Measurements from ENCODE around the gene FCRLA.
A peak's percentile ranks its signal among the peaks of the same experiment; 100 is the strongest.

The FCRLA gene

GRCh38 chr1:161720956-161721737, 14.1 kb downstream of the FCRLA start, which contains the start of gene FCRLB:
Gene FCRLB (plus strand): TSS chr1:161721544. CDS start chr1:161722673, 1,129 bp downstream.
- TF ChIP-seq TCF4 (CRISPR knock-in tag; IDR thresholded peaks at IDR 0.05; ENCODE audit: borderline replicate concordance): no peak
- no peak for TF ChIP-seq TOX (CRISPR knock-in tag; IDR thresholded peaks at IDR 0.05; ENCODE audit: borderline replicate concordance)
- TF ChIP-seq ZNF8 (CRISPR knock-in tag; IDR thresholded peaks at IDR 0.05): no peak
- no peak for TF ChIP-seq SNAI2 (CRISPR knock-in tag; IDR thresholded peaks at IDR 0.05)
- TF ChIP-seq, protein P1, sequence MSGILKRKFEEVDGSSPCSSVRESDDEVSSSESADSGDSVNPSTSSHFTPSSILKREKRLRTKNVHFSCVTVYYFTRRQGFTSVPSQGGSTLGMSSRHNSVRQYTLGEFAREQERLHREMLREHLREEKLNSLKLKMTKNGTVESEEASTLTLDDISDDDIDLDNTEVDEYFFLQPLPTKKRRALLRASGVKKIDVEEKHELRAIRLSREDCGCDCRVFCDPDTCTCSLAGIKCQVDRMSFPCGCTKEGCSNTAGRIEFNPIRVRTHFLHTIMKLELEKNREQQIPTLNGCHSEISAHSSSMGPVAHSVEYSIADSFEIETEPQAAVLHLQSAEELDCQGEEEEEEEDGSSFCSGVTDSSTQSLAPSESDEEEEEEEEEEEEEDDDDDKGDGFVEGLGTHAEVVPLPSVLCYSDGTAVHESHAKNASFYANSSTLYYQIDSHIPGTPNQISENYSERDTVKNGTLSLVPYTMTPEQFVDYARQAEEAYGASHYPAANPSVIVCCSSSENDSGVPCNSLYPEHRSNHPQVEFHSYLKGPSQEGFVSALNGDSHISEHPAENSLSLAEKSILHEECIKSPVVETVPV (CRISPR knock-in tag; IDR thresholded peaks at IDR 0.05): no peak
- TF ChIP-seq ZNF70 (CRISPR knock-in tag; IDR thresholded peaks at IDR 0.05): no peak
- no peak for TF ChIP-seq PATZ1 (CRISPR knock-in tag; IDR thresholded peaks at IDR 0.05; ENCODE audit: borderline replicate concordance)
- no peak for TF ChIP-seq RARB (CRISPR knock-in tag; IDR thresholded peaks at IDR 0.05)
- no peak for TF ChIP-seq CSDC2 (CRISPR knock-in tag; IDR thresholded peaks at IDR 0.05)
- no peak for TF ChIP-seq ISL1 (CRISPR knock-in tag; IDR thresholded peaks at IDR 0.05)
- TF ChIP-seq ZC3H10 (CRISPR knock-in tag; IDR thresholded peaks at IDR 0.05): no peak
- TF ChIP-seq CREB5 (CRISPR knock-in tag; IDR thresholded peaks at IDR 0.05; ENCODE audit: low read depth): no peak
- TF ChIP-seq ARNTL (CRISPR knock-in tag; IDR thresholded peaks at IDR 0.05; ENCODE audit: borderline replicate concordance, low read depth): no peak
- no peak for TF ChIP-seq GLIS3 (CRISPR knock-in tag; IDR thresholded peaks at IDR 0.05)
- TF ChIP-seq BACH2 (CRISPR knock-in tag; IDR thresholded peaks at IDR 0.05; ENCODE audit: borderline replicate concordance): no peak
- TF ChIP-seq ESRRG (CRISPR knock-in tag; IDR thresholded peaks at IDR 0.05): no peak
- TF ChIP-seq ZFP30 (CRISPR knock-in tag; IDR thresholded peaks at IDR 0.05): no peak
- no peak for TF ChIP-seq ZNF565 (CRISPR knock-in tag; conservative IDR thresholded peaks at IDR 0.05; ENCODE audit: low read depth)
- TF ChIP-seq, protein P2, sequence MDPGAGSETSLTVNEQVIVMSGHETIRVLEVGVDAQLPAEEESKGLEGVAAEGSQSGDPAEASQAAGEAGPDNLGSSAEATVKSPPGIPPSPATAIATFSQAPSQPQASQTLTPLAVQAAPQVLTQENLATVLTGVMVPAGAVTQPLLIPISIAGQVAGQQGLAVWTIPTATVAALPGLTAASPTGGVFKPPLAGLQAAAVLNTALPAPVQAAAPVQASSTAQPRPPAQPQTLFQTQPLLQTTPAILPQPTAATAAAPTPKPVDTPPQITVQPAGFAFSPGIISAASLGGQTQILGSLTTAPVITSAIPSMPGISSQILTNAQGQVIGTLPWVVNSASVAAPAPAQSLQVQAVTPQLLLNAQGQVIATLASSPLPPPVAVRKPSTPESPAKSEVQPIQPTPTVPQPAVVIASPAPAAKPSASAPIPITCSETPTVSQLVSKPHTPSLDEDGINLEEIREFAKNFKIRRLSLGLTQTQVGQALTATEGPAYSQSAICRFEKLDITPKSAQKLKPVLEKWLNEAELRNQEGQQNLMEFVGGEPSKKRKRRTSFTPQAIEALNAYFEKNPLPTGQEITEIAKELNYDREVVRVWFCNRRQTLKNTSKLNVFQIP (CRISPR knock-in tag; IDR thresholded peaks at IDR 0.05; ENCODE audit: borderline replicate concordance, low read depth): no peak
- no peak for TF ChIP-seq OSR1 (CRISPR knock-in tag; IDR thresholded peaks at IDR 0.05)
- ATAC-seq: no peak

- peak; percentile 24; the same call in 2 of the 3 replicates for ATAC-seq
- TF ChIP-seq RARB (CRISPR knock-in tag; IDR thresholded peaks at IDR 0.05): no peak
- no peak for TF ChIP-seq PATZ1 (CRISPR knock-in tag; IDR thresholded peaks at IDR 0.05; ENCODE audit: borderline replicate concordance)
- TF ChIP-seq ZNF565 (CRISPR knock-in tag; conservative IDR thresholded peaks at IDR 0.05; ENCODE audit: low read depth): no peak
- TF ChIP-seq, protein P1 (CRISPR knock-in tag; IDR thresholded peaks at IDR 0.05): no peak
- no peak for TF ChIP-seq PPARA (CRISPR knock-in tag; IDR thresholded peaks at IDR 0.05; ENCODE audit: borderline replicate concordance)
- TF ChIP-seq ARNTL (CRISPR knock-in tag; IDR thresholded peaks at IDR 0.05; ENCODE audit: borderline replicate concordance, low read depth): no peak
- TF ChIP-seq BACH2 (CRISPR knock-in tag; IDR thresholded peaks at IDR 0.05; ENCODE audit: borderline replicate concordance): no peak
- TF ChIP-seq, protein P2 (CRISPR knock-in tag; IDR thresholded peaks at IDR 0.05; ENCODE audit: borderline replicate concordance, low read depth): no peak
- TF ChIP-seq TOX (CRISPR knock-in tag; IDR thresholded peaks at IDR 0.05; ENCODE audit: borderline replicate concordance): no peak
- no peak for TF ChIP-seq CSDC2 (CRISPR knock-in tag; IDR thresholded peaks at IDR 0.05)
- no peak for TF ChIP-seq ZFP3 (CRISPR knock-in tag; IDR thresholded peaks at IDR 0.05)
- TF ChIP-seq ZFP30 (CRISPR knock-in tag; IDR thresholded peaks at IDR 0.05): no peak
- TF ChIP-seq ZNF70 (CRISPR knock-in tag; IDR thresholded peaks at IDR 0.05): no peak
- TF ChIP-seq ISL1 (CRISPR knock-in tag; IDR thresholded peaks at IDR 0.05): no peak
- TF ChIP-seq OSR1 (CRISPR knock-in tag; IDR thresholded peaks at IDR 0.05): no peak
- TF ChIP-seq ZNF8 (CRISPR knock-in tag; IDR thresholded peaks at IDR 0.05): no peak
- TF ChIP-seq ZC3H10 (CRISPR knock-in tag; IDR thresholded peaks at IDR 0.05): no peak
- TF ChIP-seq ESRRG (CRISPR knock-in tag; IDR thresholded peaks at IDR 0.05): no peak
- TF ChIP-seq SNAI2 (CRISPR knock-in tag; IDR thresholded peaks at IDR 0.05): no peak
Observed at GRCh38 chr1:161721738-161722343, 14.8 kb downstream of the FCRLA start.

All from SK-N-SH treated with all-trans-retinoic acid at 6 μM for 48 hours (cell line).